ENCODE results near the gene TEFM. TPM values are rescaled to one million over a fixed set of nuclear protein-coding genes. Genes with fewer than 3 reads are reported as not detected.
"Not testable (repeated sequence)": the region's sequence is repeated elsewhere in the genome, so short reads cannot be mapped to it uniquely, and the experiment has no call there.

TEFM gene, protein sequence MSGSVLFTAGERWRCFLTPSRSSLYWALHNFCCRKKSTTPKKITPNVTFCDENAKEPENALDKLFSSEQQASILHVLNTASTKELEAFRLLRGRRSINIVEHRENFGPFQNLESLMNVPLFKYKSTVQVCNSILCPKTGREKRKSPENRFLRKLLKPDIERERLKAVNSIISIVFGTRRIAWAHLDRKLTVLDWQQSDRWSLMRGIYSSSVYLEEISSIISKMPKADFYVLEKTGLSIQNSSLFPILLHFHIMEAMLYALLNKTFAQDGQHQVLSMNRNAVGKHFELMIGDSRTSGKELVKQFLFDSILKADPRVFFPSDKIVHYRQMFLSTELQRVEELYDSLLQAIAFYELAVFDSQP
- total RNA-seq (2014; rRNA removed; shearing (Covaris generic)): 11.9 and 16.3 TPM in 2 replicates

DNA sequence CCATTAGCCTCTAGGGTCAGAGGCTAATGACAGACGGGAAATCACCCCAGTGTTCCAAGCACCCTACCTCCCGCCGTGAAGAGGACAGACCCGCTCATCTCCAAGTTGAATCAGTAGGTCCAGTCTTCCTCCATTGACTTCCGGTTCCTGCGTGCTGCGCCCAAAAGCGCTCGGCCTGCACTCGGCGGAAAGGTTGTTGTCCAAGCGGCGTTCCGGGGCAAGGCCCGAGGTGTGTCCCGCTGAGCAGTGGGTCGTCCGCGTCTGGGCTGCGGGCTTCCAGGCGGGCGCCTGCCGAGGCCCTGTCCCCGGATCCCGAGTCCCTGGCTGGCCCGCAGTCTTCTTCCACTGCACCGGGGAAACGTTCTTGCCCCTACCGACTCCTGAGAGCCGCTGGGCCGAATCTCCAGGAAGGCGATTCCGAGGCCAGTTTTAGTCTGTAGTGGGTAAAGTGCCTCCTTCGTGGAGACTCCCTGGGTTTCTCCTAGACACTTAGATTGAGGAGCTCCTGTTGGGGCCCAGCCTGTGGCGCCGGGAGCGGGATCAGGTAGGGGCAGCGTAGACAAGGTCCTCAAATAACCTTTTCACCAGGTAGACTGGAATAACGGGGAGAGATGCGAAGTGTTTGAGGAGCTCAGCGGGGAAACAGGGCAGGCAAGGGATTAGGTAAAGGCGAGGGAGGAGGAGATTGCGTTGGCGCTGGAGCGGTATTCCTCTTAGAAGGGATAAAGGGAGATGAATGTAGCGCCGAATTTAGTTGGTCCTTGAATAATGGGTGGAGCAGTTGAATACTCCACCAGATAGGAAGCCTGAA lies at the start of gene TEFM:
TSS of gene TEFM (minus strand) at position 138 of the 811 bp plus-strand sequence. CDS start at position 98, 40 bp downstream.
- Histone ChIP-seq H3K4me3 (ENCODE audit: insufficient read depth, low read depth, low read length) (peak within 1 kb of the TSS; percentile 78), H3K27me3 (ENCODE audit: control insufficient read depth, insufficient read depth, low read length) (no peaks in the 10 kb centered on the region), H3K36me3 (replicated peaks; ENCODE audit: control insufficient read depth, insufficient read depth, low read length) (no peaks in the 10 kb centered on the region; the same call in 1 of the 2 replicates)
- DNase-seq: peak; percentile 92

- Histone ChIP-seq H3K27me3 (ENCODE audit: control insufficient read depth, insufficient read depth, low read length) (no peaks in the 10 kb centered on the region), H3K36me3 (replicated peaks; ENCODE audit: control insufficient read depth, insufficient read depth, low read length) (no peaks in the 10 kb centered on the region), H3K4me3 (ENCODE audit: insufficient read depth, low read depth, low read length) (no peak overlapping the region)
- DNase-seq: no peak
Measured at GRCh38 chr17:30954046-30954830, 48.2 kb upstream of the TEFM start.

DNA sequence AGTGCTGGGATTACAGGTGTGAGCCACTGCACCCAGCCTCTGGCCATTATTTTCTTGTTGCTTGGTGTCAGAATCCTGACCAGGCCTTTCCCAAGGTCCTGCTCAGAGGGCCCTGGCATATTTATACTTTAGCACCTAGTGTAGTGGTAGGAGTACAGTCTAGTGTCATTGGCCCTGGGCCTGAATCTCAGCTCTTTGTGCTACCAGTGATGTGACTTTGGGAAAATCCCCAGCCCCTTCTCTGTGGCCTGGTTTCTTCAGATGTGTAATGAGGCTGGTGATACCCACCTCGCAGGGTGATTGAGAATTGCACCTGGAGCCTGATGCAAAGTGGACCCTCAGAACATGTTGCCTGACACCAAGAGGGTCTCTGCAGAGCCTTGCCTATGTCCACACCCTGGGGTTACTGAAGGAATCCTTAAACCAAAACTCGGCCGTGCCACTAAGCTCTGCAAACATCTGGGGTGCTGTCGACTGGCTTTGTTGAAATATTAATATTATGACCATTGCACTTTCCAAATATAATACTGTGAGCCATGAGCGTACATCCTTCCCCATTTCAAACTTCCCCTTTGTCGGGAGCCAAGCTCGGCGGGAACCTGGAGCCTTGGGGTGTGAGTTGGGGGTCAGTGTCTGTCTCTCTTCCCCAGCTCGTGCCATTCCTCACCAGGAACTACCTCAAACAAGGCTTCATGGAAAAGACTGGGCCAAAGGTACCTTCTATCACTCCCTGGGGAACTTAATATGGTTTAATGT lies 46.8 kb upstream of the TEFM start:
- H3K36me3 ChIP-seq (replicated peaks; ENCODE audit: control insufficient read depth, insufficient read depth, low read length): no peaks in the 10 kb centered on the region
- H3K4me3 ChIP-seq (ENCODE audit: insufficient read depth, low read depth, low read length): no peak overlapping the region
- no peak for DNase-seq
- H3K27me3 ChIP-seq (ENCODE audit: control insufficient read depth, insufficient read depth, low read length): no peaks in the 10 kb centered on the region

GRCh38 chr17:30950669-30951399 lies 44.8 kb upstream of the TEFM start:
- DNase-seq: no peak
- H3K36me3 ChIP-seq (replicated peaks; ENCODE audit: control insufficient read depth, insufficient read depth, low read length): no peaks in the 10 kb centered on the region

DNA sequence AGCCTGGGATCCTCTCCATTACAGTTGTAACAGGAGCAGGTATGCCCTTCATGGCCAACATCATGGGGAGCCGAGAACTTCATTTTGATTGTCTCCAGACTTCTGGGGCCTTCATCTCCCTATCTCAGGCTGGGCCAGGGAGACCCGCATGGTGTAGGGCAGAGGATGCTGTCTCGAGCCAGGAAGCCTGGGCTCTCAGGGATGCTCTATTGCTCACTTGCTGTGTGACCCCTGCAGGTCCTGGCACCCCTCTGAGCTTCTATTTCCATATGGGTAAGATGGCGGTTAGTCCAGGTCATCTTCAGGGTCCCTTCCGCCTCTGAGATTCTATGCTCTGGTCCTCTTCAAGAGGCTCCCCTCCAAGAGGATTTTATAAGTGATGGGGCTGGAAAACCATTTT lies 44.2 kb upstream of the TEFM start:
- Histone ChIP-seq H3K4me3 (ENCODE audit: insufficient read depth, low read depth, low read length) (no peak overlapping the region), H3K27me3 (ENCODE audit: control insufficient read depth, insufficient read depth, low read length) (no peaks in the 10 kb centered on the region), H3K36me3 (replicated peaks; ENCODE audit: control insufficient read depth, insufficient read depth, low read length) (no peaks in the 10 kb centered on the region)
- peak; percentile 22 for DNase-seq

More at GRCh38 chr17:30950669-30951399, 44.8 kb upstream of the TEFM start:
- Histone ChIP-seq H3K27me3 (ENCODE audit: control insufficient read depth, insufficient read depth, low read length) (no peaks in the 10 kb centered on the region), H3K4me3 (ENCODE audit: insufficient read depth, low read depth, low read length) (no peak overlapping the region)

DNA sequence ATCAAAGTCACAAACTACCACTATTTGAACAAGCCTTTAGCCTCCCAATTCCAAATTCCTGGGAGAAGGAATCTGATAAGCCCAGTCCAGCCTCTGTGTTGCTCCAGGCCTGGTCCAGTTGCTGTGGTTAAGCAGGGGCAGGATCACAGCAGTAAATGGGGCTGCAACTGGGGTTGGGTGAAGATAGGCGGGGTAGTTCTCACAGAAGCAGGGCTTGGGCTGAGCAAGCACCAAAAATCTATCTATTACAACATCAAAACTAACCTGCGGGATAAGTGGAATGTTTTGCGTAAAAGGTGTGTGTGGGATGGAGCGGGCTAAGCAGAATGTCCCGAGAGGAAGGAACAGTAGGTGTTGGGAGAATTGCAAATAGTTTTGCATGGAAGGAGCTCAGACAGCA lies 41.8 kb upstream of the TEFM start:
- Histone ChIP-seq H3K4me3 (ENCODE audit: insufficient read depth, low read depth, low read length) (no peak overlapping the region), H3K27me3 (ENCODE audit: control insufficient read depth, insufficient read depth, low read length) (no peaks in the 10 kb centered on the region), H3K36me3 (replicated peaks; ENCODE audit: control insufficient read depth, insufficient read depth, low read length) (no peaks in the 10 kb centered on the region)
- DNase-seq: peak; percentile 28

DNA sequence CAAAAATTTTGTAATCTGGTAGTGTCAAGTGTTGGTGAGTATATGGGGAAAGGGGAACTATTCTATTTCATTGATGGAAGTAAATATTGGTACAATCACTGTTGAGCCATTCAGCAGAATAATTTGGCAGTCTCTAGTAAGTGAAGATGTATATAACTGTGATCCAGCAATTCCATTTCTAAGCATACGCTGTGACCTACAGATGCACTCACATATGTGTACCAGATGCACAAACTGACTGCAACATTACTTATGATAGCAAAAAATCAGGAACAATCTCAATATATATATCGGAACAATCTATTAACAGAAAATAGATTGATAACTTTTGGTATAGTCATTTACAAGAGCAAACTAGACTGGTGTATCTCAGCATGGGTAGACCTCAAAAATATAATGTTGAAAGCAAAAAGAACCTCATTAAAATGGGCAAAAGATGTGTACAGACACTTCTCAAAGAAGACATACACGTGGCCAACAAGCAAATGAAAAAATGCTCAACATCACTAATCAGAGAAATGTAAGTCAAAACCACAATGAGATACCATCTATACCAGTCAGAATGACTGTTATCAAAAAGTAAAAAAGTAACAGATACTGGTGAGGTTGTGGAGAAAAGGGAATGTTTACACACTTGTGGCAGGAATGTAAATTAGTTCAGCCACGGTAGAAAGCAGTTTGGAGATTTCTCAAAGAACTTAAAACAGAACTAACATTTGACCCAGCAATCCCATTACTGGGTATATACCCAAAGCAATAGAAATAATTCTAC lies 36.5 kb upstream of the TEFM start:
- DNase-seq: no peak
- H3K36me3 ChIP-seq (replicated peaks; ENCODE audit: control insufficient read depth, insufficient read depth, low read length): no peaks in the 10 kb centered on the region
- H3K4me3 ChIP-seq (ENCODE audit: insufficient read depth, low read depth, low read length): no peak overlapping the region
- no peaks in the 10 kb centered on the region for H3K27me3 ChIP-seq (ENCODE audit: control insufficient read depth, insufficient read depth, low read length)

GRCh38 chr17:30939051-30939689 lies 33.1 kb upstream of the TEFM start:
- no peak for DNase-seq
- Histone ChIP-seq H3K36me3 (replicated peaks; ENCODE audit: control insufficient read depth, insufficient read depth, low read length) (no peaks in the 10 kb centered on the region), H3K4me3 (ENCODE audit: insufficient read depth, low read depth, low read length) (no peak overlapping the region), H3K27me3 (ENCODE audit: control insufficient read depth, insufficient read depth, low read length) (no peaks in the 10 kb centered on the region)

- no peak for DNase-seq
- Histone ChIP-seq H3K27me3 (ENCODE audit: control insufficient read depth, insufficient read depth, low read length) (no peaks in the 10 kb centered on the region), H3K4me3 (ENCODE audit: insufficient read depth, low read depth, low read length) (no peak overlapping the region), H3K36me3 (replicated peaks; ENCODE audit: control insufficient read depth, insufficient read depth, low read length) (no peaks in the 10 kb centered on the region)
Measured at GRCh38 chr17:30933966-30934365, 27.9 kb upstream of the TEFM start.

DNA sequence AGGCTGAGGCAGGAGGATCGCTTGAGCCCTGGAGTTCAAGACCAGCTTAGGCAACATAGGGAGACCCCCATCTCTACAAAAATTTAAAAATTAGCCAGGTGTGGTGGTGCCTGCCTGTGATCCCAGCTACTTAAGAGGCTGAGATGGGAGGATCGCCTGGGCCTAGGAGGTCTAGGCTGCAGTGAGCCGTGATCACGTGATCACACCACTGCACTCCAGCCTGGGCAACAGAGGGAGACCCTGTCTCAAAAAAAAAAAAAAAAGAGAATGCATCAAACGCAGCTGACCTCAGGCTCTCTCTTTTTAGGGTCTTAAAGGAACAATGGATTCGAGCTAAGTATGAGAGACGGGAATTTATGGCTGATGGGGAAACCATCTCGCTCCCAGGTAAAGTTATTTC lies 25.5 kb upstream of the TEFM start:
- not testable (repeated sequence) for H3K36me3 ChIP-seq (replicated peaks; ENCODE audit: control insufficient read depth, insufficient read depth, low read length); H3K4me3 ChIP-seq (ENCODE audit: insufficient read depth, low read depth, low read length); DNase-seq; H3K27me3 ChIP-seq (ENCODE audit: control insufficient read depth, insufficient read depth, low read length)

DNA sequence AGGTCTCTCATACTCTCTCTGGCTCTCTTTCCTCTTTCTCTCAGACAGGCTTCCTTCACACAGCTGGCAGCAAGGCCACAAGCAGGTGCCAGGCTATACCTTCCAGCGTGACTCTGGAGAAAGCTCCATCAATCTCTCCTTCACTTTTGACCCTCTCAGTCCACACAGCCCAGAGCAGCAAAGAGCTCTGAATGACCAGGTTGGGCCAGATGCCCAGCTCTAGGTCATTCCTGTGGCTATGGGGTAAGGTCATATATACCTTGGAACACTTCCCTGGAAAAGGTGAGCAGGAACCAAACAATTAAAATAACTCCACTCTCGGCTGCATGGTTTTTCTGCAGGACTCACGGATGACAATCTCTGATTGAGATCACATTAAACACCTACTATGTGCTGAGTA lies 24.5 kb upstream of the TEFM start:
- no peaks in the 10 kb centered on the region for H3K27me3 ChIP-seq (ENCODE audit: control insufficient read depth, insufficient read depth, low read length)
- no peaks in the 10 kb centered on the region for H3K36me3 ChIP-seq (replicated peaks; ENCODE audit: control insufficient read depth, insufficient read depth, low read length)
- DNase-seq: no peak
- no peak overlapping the region for H3K4me3 ChIP-seq (ENCODE audit: insufficient read depth, low read depth, low read length)

DNA sequence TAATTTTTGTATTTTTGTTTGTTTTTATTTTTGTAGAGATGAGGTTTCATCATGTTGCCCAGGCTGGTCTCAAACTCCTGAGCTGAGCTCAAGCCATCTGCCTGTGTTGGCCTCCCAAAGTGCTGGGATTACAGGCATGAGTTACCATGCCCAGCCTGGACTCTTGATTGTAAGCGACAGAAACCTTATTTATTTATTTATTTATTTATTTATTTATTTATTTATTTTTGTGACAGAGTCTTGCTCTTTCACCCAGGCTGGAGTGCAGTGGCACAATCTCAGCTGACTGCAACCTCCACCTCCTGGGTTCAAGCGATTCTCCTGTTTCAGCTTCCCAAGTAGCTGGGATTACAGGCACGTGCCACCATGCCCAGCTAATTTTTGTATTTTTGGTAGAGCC lies 23.8 kb upstream of the TEFM start:
- not testable (repeated sequence) for DNase-seq; H3K36me3 ChIP-seq (replicated peaks; ENCODE audit: control insufficient read depth, insufficient read depth, low read length); H3K4me3 ChIP-seq (ENCODE audit: insufficient read depth, low read depth, low read length); H3K27me3 ChIP-seq (ENCODE audit: control insufficient read depth, insufficient read depth, low read length)
